Spleen (tissue), 7 donors: Measurements from ENCODE around the gene ELF4.

Source experiments
- CTCF ChIP-seq, 11 experiments: fragments of 200-600 bp in 7 of 11; fragments of 450-650 bp in 4 of 11; sonication (generic) in 4 of 11; IDR thresholded peaks in 8 of 11; conservative IDR thresholded peaks in 3 of 11; 1 replicate in 7 of 11; 2 replicates in 4 of 11; pipeline versions ENCODE4 v1.4.0 to v1.8.0; 2016 to 2021; ENCODE audit warnings: antibody characterized with exemption in 11 of 11, inconsistent platforms in 4 of 11, mild to moderate bottlenecking in 1 of 11
- POLR2AphosphoS5 ChIP-seq, 3 donors: sonication (generic); formaldehyde crosslinking; IDR thresholded peaks; one replicate each; pipeline ENCODE4 v1.5.1; 2017; ENCODE audit warnings: antibody characterized with exemption in 3 of 3
- donor health status: DM: no; HTN: no; CAD: no; lungs with moderate emphysema.
- donor health status: DM: no; HTN: no; CAD: no.
- donor health status: DM: no; HTN: no; CAD: no.

GRCh38 chrX:130055899-130056298 is 54.4 kb downstream of the ELF4 start:
- TF ChIP-seq POLR2AphosphoS5 (IDR thresholded peaks at IDR 0.05) (no peak), CTCF (IDR thresholded peaks at IDR 0.05 in 8 of 11, conservative IDR thresholded peaks at IDR 0.05 in 3 of 11) (no peak)
